Keratinocyte (primary cell): ENCODE measurements around the gene PLXNA2.

Source experiments
- CTCF ChIP-seq, 3 experiments: IDR thresholded peaks in 1 of 3; conservative IDR thresholded peaks in 1 of 3; optimal IDR thresholded peaks in 1 of 3; 2 replicates in 2 of 3; 3 replicates in 1 of 3; pipeline versions ENCODE3 to v1.5.1; 2011; ENCODE audit warnings: low read length in 3 of 3, mild to moderate bottlenecking in 3 of 3, moderate library complexity in 2 of 3, control low read depth in 1 of 3, inconsistent platforms in 1 of 3; ENCODE audit not compliant: insufficient read depth in 2 of 3; ENCODE audit errors: extremely low read depth in 1 of 3
- EZH2 ChIP-seq: IDR thresholded peaks from one replicate; pipeline ENCODE4 v1.6.1; 2012; ENCODE audit warnings: inconsistent platforms, mild to moderate bottlenecking, low read length, moderate library complexity

DNA sequence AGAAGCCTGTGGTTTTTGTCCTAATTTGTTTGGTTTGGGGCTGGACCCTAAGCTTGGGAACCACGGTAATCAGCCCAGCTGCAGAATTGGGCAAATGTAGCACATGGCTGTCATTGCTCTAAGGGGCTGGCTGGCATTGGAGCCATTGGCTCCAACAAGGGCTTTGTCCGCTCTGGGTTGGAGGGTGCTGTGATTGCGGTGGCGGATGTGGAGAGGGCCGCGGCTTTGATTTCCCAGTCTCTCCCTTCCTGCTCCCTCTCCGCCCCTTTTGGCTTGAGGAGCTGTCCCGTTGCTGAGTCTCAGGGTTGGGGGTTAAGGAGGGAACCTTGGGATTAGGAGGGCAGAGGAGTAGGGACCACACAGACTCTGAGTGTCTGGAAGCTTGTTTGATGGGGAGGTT lies 241.5 kb downstream of the PLXNA2 start:
- TF ChIP-seq CTCF (optimal IDR thresholded peaks at IDR 0.05 in 1 of 3, IDR thresholded peaks at IDR 0.05 in 1 of 3, conservative IDR thresholded peaks at IDR 0.05 in 1 of 3; ENCODE audit: extremely low read depth in 1 of 3, insufficient read depth in 2 of 3, low read length in 3 of 3) (no peak), EZH2 (no peak)
